NCI-H2227 treated with DMSO at 0.1 percent for 48 hours (cell line): ENCODE measurements around the gene MOV10L1.
A peak's percentile ranks its signal among the peaks of the same experiment; 100 is the strongest.

Experiments
- DNase-seq: peaks from one replicate; lab custom pipeline; 2025; lab: John Stamatoyannopoulos, UW

Gene MOV10L1

GRCh38 chr22:50188356-50188755, 98.5 kb downstream of the MOV10L1 start:
- no peak for DNase-seq

GRCh38 chr22:50189184-50189848, 99.5 kb downstream of the MOV10L1 start:
- no peak for DNase-seq

GRCh38 chr22:50189849-50190181, 100.0 kb downstream of the MOV10L1 start:
- DNase-seq, result no peak

GRCh38 chr22:50190182-50190940, 100.6 kb downstream of the MOV10L1 start:
- peak; percentile 30 for DNase-seq

GRCh38 chr22:50190941-50191741, 101.3 kb downstream of the MOV10L1 start:
- no peak for DNase-seq

- no peak for DNase-seq
Observed at GRCh38 chr22:50192436-50193204, 102.8 kb downstream of the MOV10L1 start.

GRCh38 chr22:50193621-50194020, 103.8 kb downstream of the MOV10L1 start:
- DNase-seq, result no peak

- no peak for DNase-seq
Observed at GRCh38 chr22:50194037-50194805, 104.4 kb downstream of the MOV10L1 start.

GRCh38 chr22:50196256-50196655, 106.5 kb downstream of the MOV10L1 start:
- no peak for DNase-seq

- DNase-seq, result no peak
Observed at GRCh38 chr22:50197000-50197800, 107.4 kb downstream of the MOV10L1 start.

- no peak for DNase-seq
Observed at GRCh38 chr22:50197856-50198623, 108.2 kb downstream of the MOV10L1 start.

- no peak for DNase-seq
Observed at GRCh38 chr22:50198624-50199017, 108.8 kb downstream of the MOV10L1 start.

GRCh38 chr22:50199251-50199721, 109.5 kb downstream of the MOV10L1 start:
- DNase-seq, result no peak

GRCh38 chr22:50199829-50200460, 110.1 kb downstream of the MOV10L1 start:
- DNase-seq, result peak; percentile 3

- peak; percentile 59 for DNase-seq
Observed at GRCh38 chr22:50200461-50201190, 110.8 kb downstream of the MOV10L1 start, which contains the start of gene SELENOO. Gene SELENOO (plus strand): TSS chr22:50201011. CDS start chr22:50201037, 26 bp downstream.

- no peak for DNase-seq
Observed at GRCh38 chr22:50201191-50202129, 111.7 kb downstream of the MOV10L1 start.

GRCh38 chr22:50202130-50202666, 112.4 kb downstream of the MOV10L1 start:
- no peak for DNase-seq
